Suprapubic skin (tissue), 3 donors: ENCODE measurements around the gene REEP3.

Experiments used
- CTCF ChIP-seq, 2 donors: fragments of 200-600 bp in 1 of 2; fragments of 450-650 bp in 1 of 2; sonication (generic) in 1 of 2; IDR thresholded peaks; one replicate each; pipeline ENCODE4 v1.5.1; 2016 to 2019; ENCODE audit warnings: antibody characterized with exemption in 2 of 2, mild to moderate bottlenecking in 1 of 2, moderate library complexity in 1 of 2
- EP300 ChIP-seq: sonication (generic); formaldehyde crosslinking; IDR thresholded peaks from one replicate; pipeline ENCODE4 v1.6.1; 2017; ENCODE audit warnings: antibody characterized with exemption
- POLR2A ChIP-seq, 2 donors: fragments of 450-650 bp; IDR thresholded peaks; one replicate each; pipeline ENCODE4 v1.6.1; 2017; ENCODE audit warnings: antibody characterized with exemption in 2 of 2, mild to moderate bottlenecking in 2 of 2, moderate library complexity in 2 of 2

GRCh38 chr10:63537536-63537935, 16.3 kb downstream of the REEP3 start:
- TF ChIP-seq POLR2A (IDR thresholded peaks at IDR 0.05) (no peak), EP300 (no peak), CTCF (IDR thresholded peaks at IDR 0.05) (no peak)
